ENCODE results near the gene MMP23B. TPM values are rescaled to one million over a fixed set of nuclear protein-coding genes. Genes with fewer than 3 reads are reported as not detected.

The MMP23B gene
- total and polyA plus RNA-seq, 2 of the 8 experiments (the other 6 are each of a cell fraction or from before 2014, with no cell fraction given) = 9.2 to 14.6 TPM

DNA sequence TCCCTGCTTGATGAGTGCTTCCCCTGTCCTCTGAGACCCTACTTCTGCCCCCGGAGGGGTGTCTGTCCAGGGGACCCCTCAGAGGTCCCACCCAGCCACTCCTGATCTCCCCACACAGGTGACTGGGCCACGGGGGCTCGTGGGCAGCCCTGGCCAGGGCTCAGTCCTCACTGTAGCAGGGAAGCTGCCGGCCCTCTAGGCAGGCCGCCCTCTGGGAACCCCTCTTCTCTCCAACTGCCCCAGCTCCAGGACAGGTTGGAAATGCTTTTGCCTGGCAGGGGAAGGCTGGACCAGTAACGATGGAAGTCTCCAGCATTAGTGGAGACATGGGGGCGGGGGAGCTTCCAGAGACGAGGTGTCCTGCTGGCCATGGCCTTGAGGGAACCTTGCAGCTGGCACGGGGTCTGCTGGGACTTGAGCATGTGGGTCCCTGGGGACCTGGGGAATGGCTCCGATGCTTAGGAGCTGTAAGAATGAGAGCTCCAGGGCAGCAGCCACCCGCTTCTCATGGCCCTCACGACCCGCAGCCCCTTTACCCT is 28.9 kb upstream of the MMP23B start:
- Histone ChIP-seq H3K56ac (replicated peaks; ENCODE audit: insufficient read length, low read depth, low read length) (no peak overlapping the region), H2BK20ac (ENCODE audit: low read length) (no peak overlapping the region), H3K4me1 (replicated peaks in 1 of 4; ENCODE audit: control insufficient read depth in 3 of 4, insufficient read depth in 4 of 4, low read length in 3 of 4) (peaks cover 0 to 13% (median 7%) of the 10 kb centered on the region in 4 experiments; a peak in 5 of 7 replicates), H4K20me1 (replicated peaks in 1 of 2; ENCODE audit: control insufficient read depth in 1 of 2, insufficient read depth in 2 of 2, low read length in 2 of 2) (peaks cover 0 to 7% of the 10 kb centered on the region in 2 experiments), H3K14ac (ENCODE audit: insufficient read length) (no peak overlapping the region), H3K36me3 (ENCODE audit: control insufficient read depth in 2 of 4, insufficient read depth in 4 of 4, low read length in 3 of 4) (no peaks in the 10 kb centered on the region), H2BK12ac (ENCODE audit: low read depth, low read length) (no peak overlapping the region), H3K27me3 (replicated peaks in 1 of 4; ENCODE audit: control insufficient read depth in 3 of 4, extremely low read depth in 1 of 4, insufficient read depth in 3 of 4, low read length in 3 of 4) (peaks cover 13 to 36% (median 30%) of the 10 kb centered on the region in 4 experiments), H3K18ac (ENCODE audit: extremely low read depth, low read length) (no peak overlapping the region), H3K4ac (replicated peaks; ENCODE audit: insufficient read length, low read depth, low read length) (no peak overlapping the region), H3K4me3 (ENCODE audit: extremely low read depth in 1 of 4, insufficient read depth in 2 of 4, low read depth in 3 of 4, low read length in 4 of 4) (no peak overlapping the region), H4K91ac (replicated peaks; ENCODE audit: insufficient read length, low read length) (no peak overlapping the region), H2BK5ac (ENCODE audit: low read depth, low read length) (no peak overlapping the region), H3K9me3 (ENCODE audit: insufficient read depth in 2 of 2, low read depth in 1 of 2, low read length in 1 of 2) (no peaks in the 10 kb centered on the region), H3K4me2 (ENCODE audit: insufficient read depth in 1 of 2, low read depth in 2 of 2, low read length in 2 of 2) (no peak overlapping the region), H3K79me1 (ENCODE audit: low read depth, low read length) (no peaks in the 10 kb centered on the region), H2BK15ac (ENCODE audit: low read length) (no peak overlapping the region), H2AFZ (ENCODE audit: low read length) (no peak overlapping the region), H3K79me2 (ENCODE audit: control insufficient read depth in 1 of 2, insufficient read depth in 2 of 2, low read length in 2 of 2) (no peaks in the 10 kb centered on the region), H3K23ac (ENCODE audit: insufficient read length) (no peak overlapping the region), H2AK5ac (ENCODE audit: low read depth, low read length) (no peak overlapping the region), H3K27ac (ENCODE audit: low read depth, low read length) (no peak overlapping the region), H3K9ac (replicated peaks in 1 of 4; ENCODE audit: extremely low read depth in 1 of 4, low read depth in 3 of 4, low read length in 3 of 4) (no peak overlapping the region), H4K8ac (ENCODE audit: extremely low read depth, insufficient read depth, low read length) (no peak overlapping the region; the same call in 1 of the 2 replicates), H3K23me2 (ENCODE audit: low read depth, low read length) (peaks cover 16% of the 10 kb centered on the region; the same call in 1 of the 2 replicates), H4K5ac (ENCODE audit: insufficient read length, low read depth, low read length) (no peak overlapping the region), H2BK120ac (replicated peaks; ENCODE audit: low read depth, low read length) (no peak overlapping the region)
- DNase-seq (ENCODE audit: low read depth in 1 of 2, low spot score in 2 of 2) (no peak), FAIRE-seq (no peak)
- POLR2A ChIA-PET (ENCODE audit: partially characterized antibody) = interaction anchor here (1.4 to 2.5 kb wide), 4 partner anchors 9 to 27 kb away, joined by 3 to 14 read pairs (median 4); partner anchors contain the start of gene MIB2
- CTCF ChIA-PET (ENCODE audit: partially characterized antibody) = interaction anchor here (0.6 to 2.0 kb wide), 3 partner anchors 11 to 337 kb away, joined by 4 to 8 read pairs (median 7); no protein-coding TSS in a partner anchor
- WGBS, 2 experiments (ENCODE audit: extremely low coverage in 1 of 2, insufficient coverage in 1 of 2, insufficient read length in 1 of 2, insufficient replicate concordance in 2 of 2, low coverage in 1 of 2, low lambda C conversion rate in 2 of 2, missing lambda C conversion rate in 1 of 2) = 86% methylated on average over 13 of the region's 13 CpGs; no CpG with 5 or more reads in 1 of the 2 experiments
- TF ChIP-seq BRCA1 (IDR thresholded peaks at IDR 0.05; ENCODE audit: low read depth, low read length) (no peak), KDM5A (IDR thresholded peaks at IDR 0.05; ENCODE audit: low read length) (no peak)
